SU-DHL-6 (cell line): Measurements from ENCODE around the gene SH3BP5.

Experiments
- CTCF ChIP-seq: fragments of 200-600 bp; sonication (generic); IDR thresholded peaks from one replicate; pipeline ENCODE4 v1.5.1; 2017; ENCODE audit warnings: antibody characterized with exemption, mild to moderate bottlenecking, low read length, moderate library complexity; ENCODE audit not compliant: insufficient read depth, poor library complexity, severe bottlenecking
- EZH2phosphoT487 ChIP-seq: fragments of 200-600 bp; sonication (generic), shearing (Covaris generic); conservative IDR thresholded peaks from 2 replicates; pipeline ENCODE4 v1.6.1; 2018; ENCODE audit warnings: mild to moderate bottlenecking, antibody characterized with exemption, low read length, moderate library complexity, mixed read lengths

DNA sequence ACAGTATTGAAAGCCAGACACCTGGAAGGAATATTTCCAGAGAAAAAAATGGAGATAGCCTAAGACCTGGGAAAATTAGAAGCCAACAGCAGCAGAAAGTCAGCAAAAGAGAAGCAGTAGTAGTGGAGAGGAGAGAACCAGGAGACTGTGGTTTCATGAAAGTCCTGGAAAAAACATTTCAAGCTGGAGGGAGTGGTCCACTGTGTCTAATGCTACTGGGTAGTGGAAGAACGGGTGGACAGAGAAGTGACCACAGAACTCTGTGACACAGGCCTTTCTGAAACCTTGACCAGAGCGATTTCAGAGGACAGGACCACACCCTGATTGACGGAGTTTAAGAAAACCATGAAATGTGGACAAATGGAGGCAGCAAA lies 15.3 kb upstream of the SH3BP5 start:
- TF ChIP-seq CTCF (no peak), EZH2phosphoT487 (no peak)
